GM23338 (cell line): ENCODE results near the gene MAP3K14. TPM values are rescaled to one million over a fixed set of nuclear protein-coding genes. Genes with fewer than 3 reads are reported as not detected.

Experiments used
- ATAC-seq: fragments of 200-7000 bp; cut with Tn5 transposase; 3 replicates; pipeline ENCODE4 v1.9.1; 2020
- DNase-seq: peaks from one replicate; pipeline ENCODE4 v3.0.0-alpha.2; 2015; ENCODE audit warnings: low spot score
- H2AFZ ChIP-seq: fragments of 200-600 bp; sonication (generic); 2 replicates; pipeline ENCODE4 v1.8.0; 2016; ENCODE audit warnings: antibody characterized with exemption, mild to moderate bottlenecking, moderate library complexity
- H3F3A ChIP-seq: fragments of 200-600 bp; sonication (generic); replicated peaks from 2 replicates; pipeline ENCODE4 v1.8.0; 2017; ENCODE audit warnings: antibody characterized with exemption, mixed run types, low read depth
- H3K27ac ChIP-seq: fragments of 200-600 bp; sonication (generic); 2 replicates; pipeline ENCODE4 v1.6.1; 2016; ENCODE audit warnings: low read depth
- H3K27me3 ChIP-seq: fragments of 200-600 bp; sonication (generic); 2 replicates; pipeline ENCODE4 v1.8.0; 2016; ENCODE audit warnings: mild to moderate bottlenecking, mixed run types, moderate library complexity; ENCODE audit not compliant: insufficient read depth
- H3K36me3 ChIP-seq: fragments of 200-600 bp; sonication (generic); 2 replicates; pipeline ENCODE4 v1.8.0; 2016; ENCODE audit warnings: mild to moderate bottlenecking; ENCODE audit not compliant: insufficient read depth
- H3K4me1 ChIP-seq: fragments of 200-600 bp; sonication (generic); 2 replicates; pipeline ENCODE4 v1.8.0; 2016; ENCODE audit warnings: mild to moderate bottlenecking, moderate library complexity; ENCODE audit not compliant: insufficient read depth
- H3K4me2 ChIP-seq: fragments of 200-600 bp; sonication (generic); 2 replicates; pipeline ENCODE4 v1.7.1; 2017; ENCODE audit warnings: mixed run types
- H3K4me3 ChIP-seq: fragments of 200-600 bp; sonication (generic); 2 replicates; pipeline ENCODE4 v1.6.1; 2016; ENCODE audit warnings: mixed run types
- H3K79me2 ChIP-seq: fragments of 200-600 bp; sonication (generic); replicated peaks from 2 replicates; pipeline ENCODE4 v1.8.0; 2017; ENCODE audit warnings: mild to moderate bottlenecking; ENCODE audit not compliant: insufficient read depth
- H3K9me2 ChIP-seq: fragments of 200-600 bp; sonication (generic); 2 replicates; pipeline ENCODE4 v1.8.0; 2017; ENCODE audit not compliant: insufficient read depth
- H4K20me1 ChIP-seq: fragments of 200-600 bp; sonication (generic); replicated peaks from 2 replicates; pipeline ENCODE4 v1.8.0; 2017; ENCODE audit warnings: mild to moderate bottlenecking; ENCODE audit not compliant: insufficient read depth
- H3K27ac Mint-ChIP-seq: 2 replicates; pipeline ENCODE4 v1.8.0; 2020; ENCODE audit warnings: inconsistent platforms, mild to moderate bottlenecking, moderate library complexity, mixed read lengths
- H3K27me3 Mint-ChIP-seq: 3 replicates; pipeline ENCODE4 v1.8.0; 2022; ENCODE audit warnings: low read depth, mild to moderate bottlenecking, moderate library complexity, mixed read lengths, inconsistent platforms; ENCODE audit not compliant: insufficient read depth, poor library complexity
- H3K36me3 Mint-ChIP-seq: 3 replicates; pipeline ENCODE4 v1.8.0; 2021; ENCODE audit warnings: low read depth, mild to moderate bottlenecking, inconsistent platforms, moderate library complexity, mixed read lengths
- H3K4me1 Mint-ChIP-seq: 3 replicates; pipeline ENCODE4 v1.8.0; 2020; ENCODE audit warnings: mild to moderate bottlenecking, inconsistent platforms, mixed read lengths
- H3K4me3 Mint-ChIP-seq: 3 replicates; pipeline ENCODE4 v1.8.0; 2021; ENCODE audit warnings: moderate library complexity, mild to moderate bottlenecking, inconsistent platforms, mixed read lengths
- H3K9me3 Mint-ChIP-seq: 3 replicates; pipeline ENCODE4 v1.8.0; 2020; ENCODE audit warnings: moderate library complexity, mild to moderate bottlenecking, inconsistent platforms, mixed read lengths
- CREB1 ChIP-seq: fragments of 250-450 bp; sonication (Bioruptor Pico); IDR thresholded peaks from 2 replicates; pipeline ENCODE4 v1.5.0; 2020; ENCODE audit warnings: low read depth, mild to moderate bottlenecking, moderate library complexity
- EZH2 ChIP-seq: fragments of 200-600 bp; sonication (generic); IDR thresholded peaks from one replicate; pipeline ENCODE4 v1.8.0; 2017; ENCODE audit warnings: antibody characterized with exemption, mild to moderate bottlenecking, low read depth; ENCODE audit not compliant: unreplicated experiment
- EZH2phosphoT487 ChIP-seq: fragments of 200-600 bp; sonication (generic); IDR thresholded peaks from one replicate; pipeline ENCODE4 v1.8.1; 2018; ENCODE audit warnings: antibody characterized with exemption; ENCODE audit not compliant: unreplicated experiment
- JUNB ChIP-seq: IDR thresholded peaks from one replicate; pipeline ENCODE4 v1.6.1; 2016; ENCODE audit warnings: antibody characterized with exemption; ENCODE audit not compliant: unreplicated experiment
- NANOG ChIP-seq: IDR thresholded peaks from 2 replicates; pipeline ENCODE4 v1.6.1; 2016; ENCODE audit warnings: antibody characterized with exemption, borderline replicate concordance
- POLR2AphosphoS5 ChIP-seq: IDR thresholded peaks from 2 replicates; pipeline ENCODE4 v1.6.1; 2016; ENCODE audit warnings: antibody characterized with exemption, low read depth
- STAT1 ChIP-seq: IDR thresholded peaks from one replicate; pipeline ENCODE4 v1.6.1; 2016; ENCODE audit warnings: antibody characterized with exemption; ENCODE audit not compliant: unreplicated experiment
- ZNF114 ChIP-seq: fragments of 250-450 bp; sonication (Bioruptor Pico); IDR thresholded peaks from 2 replicates; pipeline ENCODE4 v1.5.0; 2020; ENCODE audit warnings: mild to moderate bottlenecking, moderate library complexity
- ZNF331 ChIP-seq: fragments of 250-450 bp; sonication (Bioruptor Pico); IDR thresholded peaks from 2 replicates; pipeline ENCODE4 v1.5.0; 2020; ENCODE audit warnings: low read depth, mild to moderate bottlenecking, moderate library complexity
- polyA plus RNA-seq: library from polyadenylated mRNA; unstranded; fragments of >200 nt; fragmentation: Nextera tagmentation; extraction: Ambion mirVana; gene quantifications from 2 replicates; pipeline ENCODE4 v1.2.1, GENCODE V29; 2016
- total RNA-seq: library from RNA; depleted of rRNA; stranded (reverse); fragments of >200 nt; shearing (Covaris generic); gene quantifications from 2 replicates; pipeline ENCODE4 v1.2.3, GENCODE V29; 2014
- TF ChIP-seq, protein P1 (sequence below): fragments of 250-450 bp; sonication (Bioruptor Pico); IDR thresholded peaks from 2 replicates; pipeline ENCODE4 v1.5.0; 2020; ENCODE audit warnings: mild to moderate bottlenecking, moderate library complexity
- TF ChIP-seq, protein P2 (sequence below): IDR thresholded peaks from 2 replicates; pipeline ENCODE4 v1.6.1; 2016; ENCODE audit warnings: antibody characterized with exemption
- TF ChIP-seq, protein P3 (sequence below), 2 experiments: fragments of 200-600 bp in 1 of 2; sonication (generic) in 1 of 2; conservative IDR thresholded peaks; 2 replicates each; pipeline versions ENCODE4 v1.5.1 to v1.6.1; 2016 to 2017; ENCODE audit warnings: antibody characterized with exemption in 2 of 2, low read depth in 2 of 2, mild to moderate bottlenecking in 2 of 2, moderate library complexity in 1 of 2
- TF ChIP-seq, protein P4 (sequence below): IDR thresholded peaks from one replicate; pipeline ENCODE4 v1.6.1; 2018; ENCODE audit warnings: antibody characterized with exemption; ENCODE audit not compliant: unreplicated experiment

MAP3K14 gene
- total and polyA plus RNA-seq, 2 experiments from 2014 or later = 1.3 to 4.9 TPM

DNA sequence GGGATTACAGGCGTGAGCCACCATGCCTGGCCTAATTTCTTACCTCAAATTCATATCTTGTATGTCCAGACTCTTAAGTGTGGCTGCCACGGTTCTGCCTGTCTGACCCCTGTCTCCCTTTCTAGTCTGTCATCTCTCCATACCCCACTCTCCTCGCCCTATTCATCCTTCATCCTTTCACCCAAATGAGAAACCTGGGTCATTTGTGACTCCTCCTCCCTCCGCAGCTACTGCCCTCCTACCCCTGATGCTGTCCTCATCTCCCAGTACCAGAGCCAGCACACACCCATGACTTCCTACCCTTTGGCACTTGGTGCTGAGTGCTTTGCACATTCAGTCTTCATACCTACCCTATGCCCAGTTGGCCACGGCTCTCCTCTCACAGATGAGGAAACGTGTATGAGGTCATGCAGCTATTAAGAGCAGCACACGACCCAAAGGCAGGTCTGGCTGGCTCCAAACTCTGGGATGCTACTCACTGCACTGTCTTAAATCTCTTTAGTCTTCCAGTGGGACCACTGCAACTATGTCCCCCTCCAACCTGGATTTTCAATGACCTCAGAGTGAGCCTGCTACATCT lies 56.5 kb downstream of the MAP3K14 start:
- Histone ChIP-seq H3K79me2 (no peaks in the 10 kb centered on the region), H3F3A (0 out of 2 replicates have a peak, but pooled peaks cover 3% of the 10 kb centered on the region), H3K27ac (no peak overlapping the region), H3K4me1 (peaks cover 26% of the 10 kb centered on the region; the same call in 1 of the 2 replicates), H3K4me2 (no peak overlapping the region), H3K4me3 (no peak overlapping the region), H3K27me3 (peaks cover 11% of the 10 kb centered on the region), H3K36me3 (no peaks in the 10 kb centered on the region), H3K9me2 (no peaks in the 10 kb centered on the region; the same call in 1 of the 2 replicates), H2AFZ (no peak overlapping the region), H4K20me1 (no peaks in the 10 kb centered on the region; the same call in 1 of the 2 replicates)
- H3K9me3 Mint-ChIP-seq = no peaks in the 10 kb centered on the region
- ATAC-seq (no peak), DNase-seq (no peak)
- H3K27me3 Mint-ChIP-seq = peaks cover 28% of the 10 kb centered on the region
- no peak for TF ChIP-seq POLR2AphosphoS5
- no peak for TF ChIP-seq JUNB
- TF ChIP-seq, protein P1, sequence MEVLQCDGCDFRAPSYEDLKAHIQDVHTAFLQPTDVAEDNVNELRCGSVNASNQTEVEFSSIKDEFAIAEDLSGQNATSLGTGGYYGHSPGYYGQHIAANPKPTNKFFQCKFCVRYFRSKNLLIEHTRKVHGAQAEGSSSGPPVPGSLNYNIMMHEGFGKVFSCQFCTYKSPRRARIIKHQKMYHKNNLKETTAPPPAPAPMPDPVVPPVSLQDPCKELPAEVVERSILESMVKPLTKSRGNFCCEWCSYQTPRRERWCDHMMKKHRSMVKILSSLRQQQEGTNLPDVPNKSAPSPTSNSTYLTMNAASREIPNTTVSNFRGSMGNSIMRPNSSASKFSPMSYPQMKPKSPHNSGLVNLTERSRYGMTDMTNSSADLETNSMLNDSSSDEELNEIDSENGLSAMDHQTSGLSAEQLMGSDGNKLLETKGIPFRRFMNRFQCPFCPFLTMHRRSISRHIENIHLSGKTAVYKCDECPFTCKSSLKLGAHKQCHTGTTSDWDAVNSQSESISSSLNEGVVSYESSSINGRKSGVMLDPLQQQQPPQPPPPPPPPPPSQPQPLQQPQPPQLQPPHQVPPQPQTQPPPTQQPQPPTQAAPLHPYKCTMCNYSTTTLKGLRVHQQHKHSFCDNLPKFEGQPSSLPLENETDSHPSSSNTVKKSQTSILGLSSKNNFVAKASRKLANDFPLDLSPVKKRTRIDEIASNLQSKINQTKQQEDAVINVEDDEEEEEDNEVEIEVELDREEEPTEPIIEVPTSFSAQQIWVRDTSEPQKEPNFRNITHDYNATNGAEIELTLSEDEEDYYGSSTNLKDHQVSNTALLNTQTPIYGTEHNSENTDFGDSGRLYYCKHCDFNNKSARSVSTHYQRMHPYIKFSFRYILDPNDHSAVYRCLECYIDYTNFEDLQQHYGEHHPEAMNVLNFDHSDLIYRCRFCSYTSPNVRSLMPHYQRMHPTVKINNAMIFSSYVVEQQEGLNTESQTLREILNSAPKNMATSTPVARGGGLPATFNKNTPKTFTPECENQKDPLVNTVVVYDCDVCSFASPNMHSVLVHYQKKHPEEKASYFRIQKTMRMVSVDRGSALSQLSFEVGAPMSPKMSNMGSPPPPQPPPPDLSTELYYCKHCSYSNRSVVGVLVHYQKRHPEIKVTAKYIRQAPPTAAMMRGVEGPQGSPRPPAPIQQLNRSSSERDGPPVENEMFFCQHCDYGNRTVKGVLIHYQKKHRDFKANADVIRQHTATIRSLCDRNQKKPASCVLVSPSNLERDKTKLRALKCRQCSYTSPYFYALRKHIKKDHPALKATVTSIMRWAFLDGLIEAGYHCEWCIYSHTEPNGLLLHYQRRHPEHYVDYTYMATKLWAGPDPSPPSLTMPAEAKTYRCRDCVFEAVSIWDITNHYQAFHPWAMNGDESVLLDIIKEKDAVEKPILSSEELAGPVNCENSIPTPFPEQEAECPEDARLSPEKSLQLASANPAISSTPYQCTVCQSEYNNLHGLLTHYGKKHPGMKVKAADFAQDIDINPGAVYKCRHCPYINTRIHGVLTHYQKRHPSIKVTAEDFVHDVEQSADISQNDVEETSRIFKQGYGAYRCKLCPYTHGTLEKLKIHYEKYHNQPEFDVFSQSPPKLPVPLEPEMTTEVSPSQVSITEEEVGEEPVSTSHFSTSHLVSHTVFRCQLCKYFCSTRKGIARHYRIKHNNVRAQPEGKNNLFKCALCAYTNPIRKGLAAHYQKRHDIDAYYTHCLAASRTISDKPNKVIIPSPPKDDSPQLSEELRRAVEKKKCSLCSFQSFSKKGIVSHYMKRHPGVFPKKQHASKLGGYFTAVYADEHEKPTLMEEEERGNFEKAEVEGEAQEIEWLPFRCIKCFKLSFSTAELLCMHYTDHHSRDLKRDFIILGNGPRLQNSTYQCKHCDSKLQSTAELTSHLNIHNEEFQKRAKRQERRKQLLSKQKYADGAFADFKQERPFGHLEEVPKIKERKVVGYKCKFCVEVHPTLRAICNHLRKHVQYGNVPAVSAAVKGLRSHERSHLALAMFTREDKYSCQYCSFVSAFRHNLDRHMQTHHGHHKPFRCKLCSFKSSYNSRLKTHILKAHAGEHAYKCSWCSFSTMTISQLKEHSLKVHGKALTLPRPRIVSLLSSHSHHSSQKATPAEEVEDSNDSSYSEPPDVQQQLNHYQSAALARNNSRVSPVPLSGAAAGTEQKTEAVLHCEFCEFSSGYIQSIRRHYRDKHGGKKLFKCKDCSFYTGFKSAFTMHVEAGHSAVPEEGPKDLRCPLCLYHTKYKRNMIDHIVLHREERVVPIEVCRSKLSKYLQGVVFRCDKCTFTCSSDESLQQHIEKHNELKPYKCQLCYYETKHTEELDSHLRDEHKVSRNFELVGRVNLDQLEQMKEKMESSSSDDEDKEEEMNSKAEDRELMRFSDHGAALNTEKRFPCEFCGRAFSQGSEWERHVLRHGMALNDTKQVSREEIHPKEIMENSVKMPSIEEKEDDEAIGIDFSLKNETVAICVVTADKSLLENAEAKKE (CRISPR knock-in tag) = no peak
- TF ChIP-seq, protein P2, sequence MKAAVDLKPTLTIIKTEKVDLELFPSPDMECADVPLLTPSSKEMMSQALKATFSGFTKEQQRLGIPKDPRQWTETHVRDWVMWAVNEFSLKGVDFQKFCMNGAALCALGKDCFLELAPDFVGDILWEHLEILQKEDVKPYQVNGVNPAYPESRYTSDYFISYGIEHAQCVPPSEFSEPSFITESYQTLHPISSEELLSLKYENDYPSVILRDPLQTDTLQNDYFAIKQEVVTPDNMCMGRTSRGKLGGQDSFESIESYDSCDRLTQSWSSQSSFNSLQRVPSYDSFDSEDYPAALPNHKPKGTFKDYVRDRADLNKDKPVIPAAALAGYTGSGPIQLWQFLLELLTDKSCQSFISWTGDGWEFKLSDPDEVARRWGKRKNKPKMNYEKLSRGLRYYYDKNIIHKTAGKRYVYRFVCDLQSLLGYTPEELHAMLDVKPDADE = no peak
- TF ChIP-seq, protein P3, sequence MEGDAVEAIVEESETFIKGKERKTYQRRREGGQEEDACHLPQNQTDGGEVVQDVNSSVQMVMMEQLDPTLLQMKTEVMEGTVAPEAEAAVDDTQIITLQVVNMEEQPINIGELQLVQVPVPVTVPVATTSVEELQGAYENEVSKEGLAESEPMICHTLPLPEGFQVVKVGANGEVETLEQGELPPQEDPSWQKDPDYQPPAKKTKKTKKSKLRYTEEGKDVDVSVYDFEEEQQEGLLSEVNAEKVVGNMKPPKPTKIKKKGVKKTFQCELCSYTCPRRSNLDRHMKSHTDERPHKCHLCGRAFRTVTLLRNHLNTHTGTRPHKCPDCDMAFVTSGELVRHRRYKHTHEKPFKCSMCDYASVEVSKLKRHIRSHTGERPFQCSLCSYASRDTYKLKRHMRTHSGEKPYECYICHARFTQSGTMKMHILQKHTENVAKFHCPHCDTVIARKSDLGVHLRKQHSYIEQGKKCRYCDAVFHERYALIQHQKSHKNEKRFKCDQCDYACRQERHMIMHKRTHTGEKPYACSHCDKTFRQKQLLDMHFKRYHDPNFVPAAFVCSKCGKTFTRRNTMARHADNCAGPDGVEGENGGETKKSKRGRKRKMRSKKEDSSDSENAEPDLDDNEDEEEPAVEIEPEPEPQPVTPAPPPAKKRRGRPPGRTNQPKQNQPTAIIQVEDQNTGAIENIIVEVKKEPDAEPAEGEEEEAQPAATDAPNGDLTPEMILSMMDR (conservative IDR thresholded peaks at IDR 0.05; ENCODE audit: low read depth in 2 of 2) = no peak
- TF ChIP-seq CREB1 (CRISPR knock-in tag) = no peak
- no peak for TF ChIP-seq ZNF114
- TF ChIP-seq ZNF331 (CRISPR knock-in tag) = no peak
- TF ChIP-seq, protein P4, sequence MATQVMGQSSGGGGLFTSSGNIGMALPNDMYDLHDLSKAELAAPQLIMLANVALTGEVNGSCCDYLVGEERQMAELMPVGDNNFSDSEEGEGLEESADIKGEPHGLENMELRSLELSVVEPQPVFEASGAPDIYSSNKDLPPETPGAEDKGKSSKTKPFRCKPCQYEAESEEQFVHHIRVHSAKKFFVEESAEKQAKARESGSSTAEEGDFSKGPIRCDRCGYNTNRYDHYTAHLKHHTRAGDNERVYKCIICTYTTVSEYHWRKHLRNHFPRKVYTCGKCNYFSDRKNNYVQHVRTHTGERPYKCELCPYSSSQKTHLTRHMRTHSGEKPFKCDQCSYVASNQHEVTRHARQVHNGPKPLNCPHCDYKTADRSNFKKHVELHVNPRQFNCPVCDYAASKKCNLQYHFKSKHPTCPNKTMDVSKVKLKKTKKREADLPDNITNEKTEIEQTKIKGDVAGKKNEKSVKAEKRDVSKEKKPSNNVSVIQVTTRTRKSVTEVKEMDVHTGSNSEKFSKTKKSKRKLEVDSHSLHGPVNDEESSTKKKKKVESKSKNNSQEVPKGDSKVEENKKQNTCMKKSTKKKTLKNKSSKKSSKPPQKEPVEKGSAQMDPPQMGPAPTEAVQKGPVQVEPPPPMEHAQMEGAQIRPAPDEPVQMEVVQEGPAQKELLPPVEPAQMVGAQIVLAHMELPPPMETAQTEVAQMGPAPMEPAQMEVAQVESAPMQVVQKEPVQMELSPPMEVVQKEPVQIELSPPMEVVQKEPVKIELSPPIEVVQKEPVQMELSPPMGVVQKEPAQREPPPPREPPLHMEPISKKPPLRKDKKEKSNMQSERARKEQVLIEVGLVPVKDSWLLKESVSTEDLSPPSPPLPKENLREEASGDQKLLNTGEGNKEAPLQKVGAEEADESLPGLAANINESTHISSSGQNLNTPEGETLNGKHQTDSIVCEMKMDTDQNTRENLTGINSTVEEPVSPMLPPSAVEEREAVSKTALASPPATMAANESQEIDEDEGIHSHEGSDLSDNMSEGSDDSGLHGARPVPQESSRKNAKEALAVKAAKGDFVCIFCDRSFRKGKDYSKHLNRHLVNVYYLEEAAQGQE = no peak
- TF ChIP-seq EZH2phosphoT487 = no peak
- TF ChIP-seq EZH2 = no peak
- TF ChIP-seq STAT1 = no peak
- TF ChIP-seq NANOG = no peak
- no peak overlapping the region for H3K27ac Mint-ChIP-seq
- peaks cover 29% of the 10 kb centered on the region for H3K4me1 Mint-ChIP-seq
- 0 out of 3 replicates have a peak overlapping the region, but pooled peaks have one; percentile 3 for H3K4me3 Mint-ChIP-seq
- peaks cover 2% of the 10 kb centered on the region; the same call in 2 of the 3 replicates for H3K36me3 Mint-ChIP-seq
